ENCODE results near the gene KRTAP21-3. TPM values are rescaled to one million over a fixed set of nuclear protein-coding genes. Genes with fewer than 3 reads are reported as not detected.

The KRTAP21-3 gene
- total and polyA plus RNA-seq, 2 experiments from 2014 or later: not detected

DNA sequence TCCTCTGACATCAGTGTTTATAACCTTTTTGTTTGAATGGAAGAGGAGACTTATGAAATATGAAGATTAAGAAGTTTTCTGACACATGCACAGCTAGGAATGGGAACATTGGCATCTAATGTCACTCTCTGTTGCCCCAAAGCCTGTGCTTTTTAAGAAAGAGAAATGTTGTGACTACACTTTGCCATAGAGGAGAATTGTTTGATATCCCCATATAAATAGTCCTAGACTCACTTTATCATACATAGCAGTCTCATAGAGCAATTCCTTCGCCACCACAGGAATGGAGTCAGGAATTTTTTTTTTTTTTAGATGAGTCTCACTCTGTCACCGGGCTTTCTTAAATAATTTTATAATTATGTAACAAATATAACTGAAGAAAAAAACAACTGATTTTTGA is 1.5 kb downstream of the KRTAP21-3 start:
- Histone ChIP-seq H3K9ac (no peak overlapping the region), H3K79me2 (ENCODE audit: insufficient read depth) (no peaks in the 10 kb centered on the region), H3K4me1 (ENCODE audit: insufficient read depth) (no peaks in the 10 kb centered on the region), H3K4me2 (ENCODE audit: unreplicated experiment) (no peak overlapping the region), H3K9me3 (ENCODE audit: low read depth) (peaks cover 3% of the 10 kb centered on the region), H3F3A (ENCODE audit: insufficient read depth) (no peaks in the 10 kb centered on the region), H3K27ac (no peak overlapping the region), H3K9me2 (ENCODE audit: insufficient read depth) (no peaks in the 10 kb centered on the region), H4K20me1 (ENCODE audit: insufficient read depth) (no peaks in the 10 kb centered on the region), H3K4me3 (no peak overlapping the region), H3K36me3 (ENCODE audit: low read depth) (no peaks in the 10 kb centered on the region), H3K27me3 (replicated peaks; ENCODE audit: insufficient read depth) (no peaks in the 10 kb centered on the region), H2AFZ (no peak overlapping the region)
- TF ChIP-seq EZH2 (IDR thresholded peaks at IDR 0.05; ENCODE audit: insufficient read depth, poor library complexity, severe bottlenecking): no peak
- TF ChIP-seq EZH2phosphoT487 (IDR thresholded peaks at IDR 0.05; ENCODE audit: insufficient read depth, low read depth): no peak
- no peak for DNase-seq
- in situ Hi-C loops (cut with MboI): no loop called here
- WGBS, 2 experiments (ENCODE audit: low coverage in 1 of 2, low lambda C conversion rate in 2 of 2, missing lambda C conversion rate in 2 of 2): 36 to 38% methylated on average over 2 of the region's 2 CpGs

- in situ Hi-C loops (cut with MboI): no loop called here
- H3K79me2 ChIP-seq (ENCODE audit: insufficient read depth): no peaks in the 10 kb centered on the region
- H3K9me3 ChIP-seq (ENCODE audit: low read depth): peaks cover 3% of the 10 kb centered on the region
- H3K36me3 ChIP-seq (ENCODE audit: low read depth): no peaks in the 10 kb centered on the region
- no peak for DNase-seq
- no peaks in the 10 kb centered on the region for H3K4me1 ChIP-seq (ENCODE audit: insufficient read depth)
- H2AFZ ChIP-seq: no peak overlapping the region
- H3K9ac ChIP-seq: no peak overlapping the region
- no peaks in the 10 kb centered on the region for H3F3A ChIP-seq (ENCODE audit: insufficient read depth)
- H3K4me2 ChIP-seq (ENCODE audit: unreplicated experiment): no peak overlapping the region
- TF ChIP-seq EZH2phosphoT487 (IDR thresholded peaks at IDR 0.05; ENCODE audit: insufficient read depth, low read depth) (no peak), EZH2 (IDR thresholded peaks at IDR 0.05; ENCODE audit: insufficient read depth, poor library complexity, severe bottlenecking) (no peak)
- WGBS, 2 experiments (ENCODE audit: low coverage in 1 of 2, low lambda C conversion rate in 2 of 2, missing lambda C conversion rate in 2 of 2): 12 to 27% methylated on average over 2 of the region's 2 CpGs
- no peaks in the 10 kb centered on the region for H4K20me1 ChIP-seq (ENCODE audit: insufficient read depth)
- H3K27ac ChIP-seq: no peak overlapping the region
- no peaks in the 10 kb centered on the region for H3K9me2 ChIP-seq (ENCODE audit: insufficient read depth)
- H3K27me3 ChIP-seq (replicated peaks; ENCODE audit: insufficient read depth): no peaks in the 10 kb centered on the region
- no peak overlapping the region for H3K4me3 ChIP-seq
Observed at GRCh38 chr21:30714946-30715345, 3.6 kb downstream of the KRTAP21-3 start.

GRCh38 chr21:30714456-30714855 is 4.1 kb downstream of the KRTAP21-3 start:
- Histone ChIP-seq H3K79me2 (ENCODE audit: insufficient read depth) (no peaks in the 10 kb centered on the region), H3K4me3 (no peak overlapping the region), H3K9me3 (ENCODE audit: low read depth) (peaks cover 3% of the 10 kb centered on the region), H3K9ac (no peak overlapping the region), H3K4me1 (ENCODE audit: insufficient read depth) (no peaks in the 10 kb centered on the region), H3K36me3 (ENCODE audit: low read depth) (no peaks in the 10 kb centered on the region), H3F3A (ENCODE audit: insufficient read depth) (no peaks in the 10 kb centered on the region), H2AFZ (no peak overlapping the region), H3K9me2 (ENCODE audit: insufficient read depth) (no peaks in the 10 kb centered on the region), H4K20me1 (ENCODE audit: insufficient read depth) (no peaks in the 10 kb centered on the region), H3K27me3 (replicated peaks; ENCODE audit: insufficient read depth) (no peaks in the 10 kb centered on the region), H3K4me2 (ENCODE audit: unreplicated experiment) (no peak overlapping the region), H3K27ac (no peak overlapping the region)
- 38 to 40% methylated on average over 3 of the region's 3 CpGs for WGBS, 2 experiments (ENCODE audit: low coverage in 1 of 2, low lambda C conversion rate in 2 of 2, missing lambda C conversion rate in 2 of 2)
- in situ Hi-C loops (cut with MboI): no loop called here
- DNase-seq: no peak
- TF ChIP-seq EZH2phosphoT487 (IDR thresholded peaks at IDR 0.05; ENCODE audit: insufficient read depth, low read depth): no peak
- TF ChIP-seq EZH2 (IDR thresholded peaks at IDR 0.05; ENCODE audit: insufficient read depth, poor library complexity, severe bottlenecking): no peak

- WGBS, 2 experiments (ENCODE audit: low coverage in 1 of 2, low lambda C conversion rate in 2 of 2, missing lambda C conversion rate in 2 of 2): 47 to 54% methylated on average over 3 of the region's 3 CpGs
- Histone ChIP-seq H3K27ac (no peak overlapping the region), H3K4me2 (ENCODE audit: unreplicated experiment) (no peak overlapping the region), H3K27me3 (replicated peaks; ENCODE audit: insufficient read depth) (no peaks in the 10 kb centered on the region), H3K9ac (no peak overlapping the region), H3K79me2 (ENCODE audit: insufficient read depth) (no peaks in the 10 kb centered on the region), H3F3A (ENCODE audit: insufficient read depth) (no peaks in the 10 kb centered on the region), H3K4me1 (ENCODE audit: insufficient read depth) (no peaks in the 10 kb centered on the region), H3K9me2 (ENCODE audit: insufficient read depth) (no peaks in the 10 kb centered on the region), H3K36me3 (ENCODE audit: low read depth) (no peaks in the 10 kb centered on the region), H3K9me3 (ENCODE audit: low read depth) (peaks cover 3% of the 10 kb centered on the region), H2AFZ (no peak overlapping the region), H3K4me3 (no peak overlapping the region), H4K20me1 (ENCODE audit: insufficient read depth) (no peaks in the 10 kb centered on the region)
- TF ChIP-seq EZH2phosphoT487 (IDR thresholded peaks at IDR 0.05; ENCODE audit: insufficient read depth, low read depth): no peak
- TF ChIP-seq EZH2 (IDR thresholded peaks at IDR 0.05; ENCODE audit: insufficient read depth, poor library complexity, severe bottlenecking): no peak
- in situ Hi-C loops (cut with MboI): no loop called here
- no peak for DNase-seq
Observed at GRCh38 chr21:30713766-30714165, 4.8 kb downstream of the KRTAP21-3 start.

GRCh38 chr21:30710499-30710898 is 8.1 kb downstream of the KRTAP21-3 start:
- Histone ChIP-seq H3K79me2 (ENCODE audit: insufficient read depth) (no peaks in the 10 kb centered on the region), H2AFZ (no peak overlapping the region), H3K4me2 (ENCODE audit: unreplicated experiment) (no peak overlapping the region), H4K20me1 (ENCODE audit: insufficient read depth) (no peaks in the 10 kb centered on the region), H3K36me3 (ENCODE audit: low read depth) (no peaks in the 10 kb centered on the region), H3K27me3 (replicated peaks; ENCODE audit: insufficient read depth) (no peaks in the 10 kb centered on the region), H3K4me3 (no peak overlapping the region), H3K9me3 (ENCODE audit: low read depth) (peaks cover 3% of the 10 kb centered on the region), H3K9ac (no peak overlapping the region), H3F3A (ENCODE audit: insufficient read depth) (no peaks in the 10 kb centered on the region), H3K4me1 (ENCODE audit: insufficient read depth) (no peaks in the 10 kb centered on the region), H3K27ac (no peak overlapping the region), H3K9me2 (ENCODE audit: insufficient read depth) (no peaks in the 10 kb centered on the region)
- in situ Hi-C loops (cut with MboI): no loop called here
- WGBS, 2 experiments (ENCODE audit: low coverage in 1 of 2, low lambda C conversion rate in 2 of 2, missing lambda C conversion rate in 2 of 2): 0 to 3% methylated on average over 3 of the region's 3 CpGs
- DNase-seq: no peak
- no peak for TF ChIP-seq EZH2phosphoT487 (IDR thresholded peaks at IDR 0.05; ENCODE audit: insufficient read depth, low read depth)
- no peak for TF ChIP-seq EZH2 (IDR thresholded peaks at IDR 0.05; ENCODE audit: insufficient read depth, poor library complexity, severe bottlenecking)

Data from GM23248 (cell line).